Right cardiac atrium (tissue), 5 donors: ENCODE results near the gene CYSTM1. TPM values are rescaled to one million over a fixed set of nuclear protein-coding genes. Genes with fewer than 3 reads are reported as not detected.
A peak's percentile ranks its signal among the peaks of the same experiment; 100 is the strongest.
"Not testable (repeated sequence)": the region's sequence is repeated elsewhere in the genome, so short reads cannot be mapped to it uniquely, and the experiment has no call there.

Experiments used
- ATAC-seq, 2 donors: fragments of 200-7000 bp; cut with Tn5 transposase; one replicate each; pipeline versions ENCODE4 v1.8.0 to v1.9.1; 2020; ENCODE audit warnings: moderate library complexity in 2 of 2, mild to moderate bottlenecking in 1 of 2
- DNase-seq, 3 donors: peaks; one replicate each; pipeline ENCODE4 v3.0.0-alpha.2; 2020
- H3K27ac ChIP-seq: one replicate; pipeline ENCODE4 v1.5.1; 2013; ENCODE audit warnings: mild to moderate bottlenecking, low read length, control low read depth, moderate library complexity
- H3K27me3 ChIP-seq: one replicate; pipeline ENCODE4 v1.6.1; 2013; ENCODE audit not compliant: control insufficient read depth, insufficient read depth
- H3K4me1 ChIP-seq: one replicate; pipeline ENCODE4 v1.6.1; 2013; ENCODE audit warnings: low read length; ENCODE audit not compliant: control insufficient read depth, insufficient read depth
- H3K4me3 ChIP-seq: one replicate; pipeline ENCODE4 v1.5.1; 2013; ENCODE audit warnings: low read length, control low read depth
- H3K9me3 ChIP-seq: one replicate; pipeline ENCODE4 v1.6.1; 2013; ENCODE audit warnings: low read length; ENCODE audit not compliant: control insufficient read depth
- WGBS: extraction: QIAGEN DNeasy Blood & Tissue Kit; methylation state at CpG from one replicate; pipeline ENCODE4 v1.1.7; 2013; 5-methylcytosine and 5-hydroxymethylcytosine counted together
- intact Hi-C, 4 donors: fragments of 100-400 bp; cut with DNase I; formaldehyde crosslinking; loops; one replicate each; pipeline versions ENCODE4 v1.11.0 to v1.14.0; 2022 to 2023
- polyA plus RNA-seq: library from polyadenylated mRNA; stranded (reverse); fragments of 200-250 nt; gene quantifications from one replicate; pipeline ENCODE4 v1.2.3, GENCODE V29; 2013
- total RNA-seq, 4 donors: library from RNA; stranded (reverse); fragmentation: NEBNext Ultra II Directional; extraction: Animal tissue kit (Norgen Biotek cat#: 25700); gene quantifications; one replicate each; pipeline ENCODE4 v1.2.1, GENCODE V29; 2021
- donor health status: healthy with polysubstance abuse.
- donor health status: DM: no; HTN: yes; CAD: no.
- donor health status: DM: no; HTN: no; CAD: no.
- donor health status: DM: no; HTN: yes; CAD: no; lungs with severe emphysema.
- donor health status: DM: yes; HTN: yes; CAD: no.

Gene CYSTM1
- total and polyA plus RNA-seq, 5 donors: 47.8 to 77.4 (median 53.8) TPM

GRCh38 chr5:140150201-140150600, 24.8 kb upstream of the CYSTM1 start:
- Histone ChIP-seq H3K27ac (no peak overlapping the region), H3K4me1 (no peaks in the 10 kb centered on the region), H3K9me3 (no peaks in the 10 kb centered on the region), H3K27me3 (no peaks in the 10 kb centered on the region), H3K4me3 (no peak overlapping the region)
- no peak for ATAC-seq
- DNase-seq: no peak
- intact Hi-C loops: loop anchor here in 1 of 4 donors (10.0 kb wide), 1 partner anchor 365 kb away; no protein-coding TSS in a partner anchor
- 82% methylated on average over 2 of the region's 2 CpGs for WGBS

- no peak overlapping the region for H3K4me3 ChIP-seq
- no peaks in the 10 kb centered on the region for H3K27me3 ChIP-seq
- intact Hi-C loops: loop anchor here in 1 of 4 donors (10.0 kb wide), 1 partner anchor 367 kb away; no protein-coding TSS in a partner anchor
- H3K27ac ChIP-seq: no peak overlapping the region
- H3K4me1 ChIP-seq: no peaks in the 10 kb centered on the region
- no peaks in the 10 kb centered on the region for H3K9me3 ChIP-seq
- no peak for ATAC-seq
- 85% methylated on average over 7 of the region's 7 CpGs for WGBS
- no peak for DNase-seq
Observed at GRCh38 chr5:140151144-140152021, 23.6 kb upstream of the CYSTM1 start.

GRCh38 chr5:140152022-140152999, 22.7 kb upstream of the CYSTM1 start:
- Histone ChIP-seq H3K27ac (no peak overlapping the region), H3K4me1 (no peaks in the 10 kb centered on the region), H3K9me3 (no peaks in the 10 kb centered on the region), H3K27me3 (no peaks in the 10 kb centered on the region), H3K4me3 (no peak overlapping the region)
- DNase-seq: no peak
- ATAC-seq: no peak
- intact Hi-C loops: loop anchor here in 1 of 4 donors (10.0 kb wide), 1 partner anchor 368 kb away; no protein-coding TSS in a partner anchor
- 73% methylated on average over 23 of the region's 23 CpGs for WGBS

GRCh38 chr5:140153255-140153654, 21.7 kb upstream of the CYSTM1 start:
- Histone ChIP-seq H3K27me3 (no peaks in the 10 kb centered on the region), H3K4me3 (no peak overlapping the region), H3K27ac (no peak overlapping the region), H3K4me1 (no peaks in the 10 kb centered on the region), H3K9me3 (no peaks in the 10 kb centered on the region)
- intact Hi-C loops: loop anchor here in 1 of 4 donors (10.0 kb wide), 1 partner anchor 368 kb away; no protein-coding TSS in a partner anchor
- 51% methylated on average over 7 of the region's 7 CpGs for WGBS
- ATAC-seq (no peak), DNase-seq (no peak)

GRCh38 chr5:140153905-140154304, 21.1 kb upstream of the CYSTM1 start:
- Histone ChIP-seq H3K9me3 (no peaks in the 10 kb centered on the region), H3K4me1 (no peaks in the 10 kb centered on the region), H3K4me3 (no peak overlapping the region), H3K27ac (no peak overlapping the region), H3K27me3 (no peaks in the 10 kb centered on the region)
- intact Hi-C loops: loop anchor here in 1 of 4 donors (10.0 kb wide), 1 partner anchor 369 kb away; no protein-coding TSS in a partner anchor
- ATAC-seq (no peak), DNase-seq (no peak)
- 67% methylated on average over 8 of the region's 8 CpGs for WGBS

- H3K27me3 ChIP-seq, H3K4me3 ChIP-seq, H3K9me3 ChIP-seq, H3K4me1 ChIP-seq, H3K27ac ChIP-seq, DNase-seq, ATAC-seq: not testable (repeated sequence)
- intact Hi-C loops: loop anchor here in 3 of 4 donors (5.0 to 10.0 kb wide), 3 partner anchors 83 to 370 kb away; no protein-coding TSS in a partner anchor
- 89% methylated on average over 21 of the region's 21 CpGs for WGBS
Observed at GRCh38 chr5:140154710-140155381, 20.1 kb upstream of the CYSTM1 start.

GRCh38 chr5:140157032-140157781, 17.8 kb upstream of the CYSTM1 start:
- Histone ChIP-seq H3K9me3 (no peaks in the 10 kb centered on the region), H3K4me1 (no peaks in the 10 kb centered on the region), H3K27ac (peak overlapping the region; percentile 25), H3K4me3 (peak overlapping the region; percentile 22), H3K27me3 (no peaks in the 10 kb centered on the region)
- peak; percentile 96 for ATAC-seq
- intact Hi-C loops: loop anchor here in 3 of 4 donors (2.0 to 10.0 kb wide), 4 partner anchors 84 to 372 kb away; no protein-coding TSS in a partner anchor
- peak; percentile 92 to 96 (median 95) for DNase-seq
- 2% methylated on average over 30 of the region's 30 CpGs for WGBS

- ATAC-seq: no peak
- H3K9me3 ChIP-seq: no peaks in the 10 kb centered on the region
- H3K27ac ChIP-seq: no peak overlapping the region
- 76% methylated on average over 7 of the region's 7 CpGs for WGBS
- intact Hi-C loops: loop anchor here in 3 of 4 donors (5.0 to 10.0 kb wide), 3 partner anchors 87 to 374 kb away; no protein-coding TSS in a partner anchor
- DNase-seq: peak in 1 of 3 donors; percentile 4
- no peak overlapping the region for H3K4me3 ChIP-seq
- H3K27me3 ChIP-seq: no peaks in the 10 kb centered on the region
- no peaks in the 10 kb centered on the region for H3K4me1 ChIP-seq
Observed at GRCh38 chr5:140159014-140159927, 15.7 kb upstream of the CYSTM1 start.

GRCh38 chr5:140162275-140162674, 12.7 kb upstream of the CYSTM1 start:
- Histone ChIP-seq H3K9me3 (no peaks in the 10 kb centered on the region), H3K27me3 (no peaks in the 10 kb centered on the region), H3K27ac (no peak overlapping the region), H3K4me1 (no peaks in the 10 kb centered on the region), H3K4me3 (no peak overlapping the region)
- no peak for ATAC-seq
- WGBS: 90% methylated on average over 5 of the region's 5 CpGs
- no peak for DNase-seq
- intact Hi-C loops: no loop called here
